Measurements from ENCODE around the gene ESRRA. TPM values are rescaled to one million over a fixed set of nuclear protein-coding genes. Genes with fewer than 3 reads are reported as not detected.

The ESRRA gene
- total RNA-seq, 1 donor, result 21.6 TPM

GRCh38 chr11:64266339-64266738 lies 39.0 kb upstream of the ESRRA start:
- H3K4me3 ChIP-seq (ENCODE audit: low read depth, low read length), result no peak overlapping the region
- no peak for DNase-seq (ENCODE audit: low read depth)
- TF ChIP-seq CTCF (IDR thresholded peaks at IDR 0.05; ENCODE audit: insufficient read depth, low read length), result no peak

DNA sequence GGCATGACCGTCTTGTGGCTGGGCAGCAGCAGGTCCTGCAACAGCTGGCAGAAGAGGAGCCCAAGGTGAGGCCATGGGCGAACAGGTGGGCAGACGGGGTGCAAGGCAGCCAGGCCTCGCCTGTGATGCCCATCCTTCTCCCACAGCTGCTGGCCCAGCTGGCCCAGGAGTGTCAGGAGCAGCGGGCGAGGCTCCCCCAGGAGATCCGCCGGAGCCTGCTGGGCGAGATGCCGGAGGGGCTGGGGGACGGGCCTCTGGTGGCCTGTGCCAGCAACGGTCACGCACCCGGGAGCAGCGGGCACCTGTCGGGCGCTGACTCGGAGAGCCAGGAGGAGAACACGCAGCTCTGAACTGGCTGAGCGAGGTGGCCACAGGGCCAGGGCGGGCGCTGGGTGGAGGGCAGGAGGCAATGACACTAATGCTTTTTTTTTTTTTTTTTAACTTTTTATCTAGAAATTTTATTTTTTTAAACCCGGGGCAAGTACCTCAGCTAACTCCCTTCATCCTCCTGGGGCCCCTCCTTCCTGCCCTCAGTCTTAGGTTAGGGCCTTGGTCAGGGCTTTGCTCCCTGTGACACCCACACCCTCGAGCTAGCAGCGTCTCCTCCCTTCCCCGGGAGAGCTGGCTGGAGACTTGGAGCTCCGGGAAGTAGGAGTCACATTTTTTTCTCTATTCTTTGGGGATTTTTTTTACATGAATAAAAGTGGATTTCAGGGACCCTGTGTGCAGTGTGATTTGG lies 37.9 kb upstream of the ESRRA start:
- TF ChIP-seq CTCF (IDR thresholded peaks at IDR 0.05; ENCODE audit: insufficient read depth, low read length), result no peak
- peak; percentile 39 for DNase-seq (ENCODE audit: low read depth)

GRCh38 chr11:64268025-64268892 lies 37.1 kb upstream of the ESRRA start:
- TF ChIP-seq CTCF (IDR thresholded peaks at IDR 0.05; ENCODE audit: insufficient read depth, low read length), result peak; percentile 18
- peak overlapping the region; percentile 70 for H3K4me3 ChIP-seq (ENCODE audit: low read depth, low read length)
- peak; percentile 86 for DNase-seq (ENCODE audit: low read depth)

More for the DNA sequence above, 37.9 kb upstream of the ESRRA start:
- H3K4me3 ChIP-seq (ENCODE audit: low read depth, low read length), result no peak overlapping the region

DNA sequence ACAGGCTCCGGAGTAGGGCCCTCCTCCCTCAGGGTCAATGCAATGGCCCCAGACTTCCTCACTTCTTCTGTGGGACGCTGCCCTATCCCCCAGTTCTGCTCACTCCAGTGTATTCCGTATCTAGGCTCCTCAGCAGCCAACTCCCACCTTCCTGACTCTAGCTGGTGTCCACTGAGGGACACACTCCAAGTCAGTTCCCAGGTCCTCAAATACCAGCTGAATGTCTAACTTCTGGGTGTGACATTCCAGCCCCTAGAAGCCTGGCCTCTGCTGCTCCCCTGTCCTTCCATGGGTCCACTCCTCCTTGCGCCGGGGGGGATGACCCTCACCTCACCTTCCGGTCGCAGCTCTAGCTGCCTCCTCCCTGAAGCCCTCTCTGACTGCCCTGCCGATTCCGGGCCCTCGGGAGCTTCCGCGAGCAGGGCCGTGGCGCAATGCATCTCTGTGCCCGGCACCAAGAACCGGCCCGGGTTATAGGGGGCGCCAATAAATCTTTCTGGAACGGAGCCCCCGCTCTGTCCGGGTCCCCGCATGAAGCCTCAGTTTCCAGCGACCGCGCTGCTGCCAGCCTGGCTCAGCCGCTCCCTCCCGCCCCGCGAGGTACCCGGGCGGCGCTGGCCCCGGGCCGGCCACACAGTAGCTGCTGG lies 36.3 kb upstream of the ESRRA start:
- no peak for TF ChIP-seq CTCF (IDR thresholded peaks at IDR 0.05; ENCODE audit: insufficient read depth, low read length)
- DNase-seq (ENCODE audit: low read depth), result no peak
- H3K4me3 ChIP-seq (ENCODE audit: low read depth, low read length), result peak overlapping the region; percentile 70

GRCh38 chr11:64269540-64270220 lies 35.6 kb upstream of the ESRRA start:
- H3K4me3 ChIP-seq (ENCODE audit: low read depth, low read length), result peak overlapping the region; percentile 76
- no peak for TF ChIP-seq CTCF (IDR thresholded peaks at IDR 0.05; ENCODE audit: insufficient read depth, low read length)
- DNase-seq (ENCODE audit: low read depth), result peak; percentile 100

Data from fibroblast of the aortic adventitia (primary cell).